T-cell (primary cell): Measurements from ENCODE around the gene JAG1. TPM values are rescaled to one million over a fixed set of nuclear protein-coding genes. Genes with fewer than 3 reads are reported as not detected.

Experiments used
- ATAC-seq, 4 experiments: fragments of 200-7000 bp in 3 of 4; fragments of 150-1000 bp in 1 of 4; cut with Tn5 transposase; replicated peaks in 1 of 4; 1 replicate in 3 of 4; 2 replicates in 1 of 4; pipeline ENCODE4 v1.10.0; 2021; ENCODE audit warnings: moderate library complexity in 3 of 4, mild to moderate bottlenecking in 2 of 4, moderate number of reproducible peaks in 1 of 4
- CTCF ChIA-PET, 2 donors: fragments of 300-600 bp; sonication (Branson Sonifier 250); formaldehyde crosslinking; loops; one replicate each; lab custom pipeline; 2022; ENCODE audit warnings: antibody characterized with exemption in 2 of 2; lab: Charles Lee
- POLR2A ChIA-PET, 2 donors: fragments of 300-600 bp; sonication (Branson Sonifier 250); formaldehyde crosslinking; loops; one replicate each; lab custom pipeline; 2022; ENCODE audit warnings: antibody characterized with exemption in 2 of 2; lab: Charles Lee
- DNase-seq, 35 experiments: peaks; one replicate each; pipeline versions ENCODE4 v3.0.0 to v3.0.0-alpha.2; 2013 to 2023
- H3K27ac ChIP-seq: one replicate; pipeline ENCODE4 v1.5.1; 2013; ENCODE audit warnings: low read length
- H3K27me3 ChIP-seq, 2 experiments: replicated peaks in 1 of 2; 1 replicate in 1 of 2; 2 replicates in 1 of 2; pipeline versions ENCODE4 v1.6.1 to v1.7.0; 2013; ENCODE audit warnings: low read length in 1 of 2, mixed read lengths in 1 of 2; ENCODE audit not compliant: control insufficient read depth in 2 of 2, insufficient read depth in 2 of 2; ENCODE audit errors: extremely low read depth in 1 of 2
- H3K36me3 ChIP-seq, 2 donors: 1 replicate in 1 of 2; 2 replicates in 1 of 2; pipeline versions ENCODE4 v1.6.1 to v1.7.0; 2013; ENCODE audit warnings: low read length in 1 of 2; ENCODE audit not compliant: control insufficient read depth in 2 of 2, insufficient read depth in 1 of 2; ENCODE audit errors: extremely low read depth in 1 of 2
- H3K4me1 ChIP-seq, 2 experiments: 1 replicate in 1 of 2; 2 replicates in 1 of 2; pipeline versions ENCODE4 v1.6.1 to v1.7.0; 2013; ENCODE audit warnings: low read length in 2 of 2, mixed read lengths in 1 of 2; ENCODE audit not compliant: insufficient read depth in 2 of 2, control insufficient read depth in 1 of 2; ENCODE audit errors: extremely low read depth in 1 of 2
- H3K4me3 ChIP-seq, 2 donors: 1 replicate in 1 of 2; 2 replicates in 1 of 2; pipeline versions ENCODE4 v1.5.1 to v1.7.0; 2013; ENCODE audit warnings: mild to moderate bottlenecking in 2 of 2, low read length in 1 of 2, moderate library complexity in 1 of 2; ENCODE audit not compliant: control insufficient read depth in 1 of 2; ENCODE audit errors: extremely low read depth in 1 of 2
- H3K9me3 ChIP-seq: 2 replicates; pipeline ENCODE4 v1.7.0; 2013
- H3K27ac Mint-ChIP-seq, 2 donors: one replicate each; pipeline ENCODE4 v1.8.0; 2020 to 2021; ENCODE audit warnings: mild to moderate bottlenecking in 2 of 2, mixed read lengths in 2 of 2
- H3K27me3 Mint-ChIP-seq, 2 donors: one replicate each; pipeline ENCODE4 v1.8.0; 2021 to 2022; ENCODE audit warnings: mixed read lengths in 2 of 2
- H3K36me3 Mint-ChIP-seq: one replicate; pipeline ENCODE4 v1.8.0; 2021; ENCODE audit warnings: mixed read lengths
- H3K4me1 Mint-ChIP-seq, 3 donors: one replicate each; pipeline ENCODE4 v1.8.0; 2020 to 2022; ENCODE audit warnings: mixed read lengths in 3 of 3, mild to moderate bottlenecking in 1 of 3
- H3K4me3 Mint-ChIP-seq, 3 donors: one replicate each; pipeline ENCODE4 v1.8.0; 2020 to 2022; ENCODE audit warnings: mild to moderate bottlenecking in 3 of 3, mixed read lengths in 3 of 3, moderate library complexity in 3 of 3
- H3K9me3 Mint-ChIP-seq, 3 donors: one replicate each; pipeline ENCODE4 v1.8.0; 2020 to 2022; ENCODE audit warnings: mixed read lengths in 3 of 3
- WGBS: methylation state at CpG from one replicate; pipeline ENCODE4 v1.1.5; 2013; ENCODE audit warnings: missing lambda C conversion rate; ENCODE audit not compliant: insufficient coverage; 5-methylcytosine and 5-hydroxymethylcytosine counted together
- total RNA-seq, 35 experiments: library from RNA in 6 of 35; stranded (reverse) in 6 of 35; fragments of 120-200 nt in 1 of 35; gene quantifications; one replicate each; pipeline versions ENCODE4 v1.2.1 to v1.2.4 and lab custom pipeline; 2013 to 2026

Gene JAG1
- total RNA-seq, 5 donors from 2014 or later (not counting 1 experiment from before 2014, with no cell fraction given) = 0.12 to 1.1 (median 0.56) TPM

- H3K36me3 Mint-ChIP-seq = no peaks in the 10 kb centered on the region
- H3K4me1 Mint-ChIP-seq = peaks cover 0 to 3% (median 0%) of the 10 kb centered on the region in 3 donors
- ChIA-PET POLR2A (no interaction called here), CTCF (no interaction called here)
- no peak for DNase-seq
- H3K36me3 ChIP-seq = no peaks in the 10 kb centered on the region
- no peak overlapping the region for H3K27ac ChIP-seq
- H3K4me3 Mint-ChIP-seq = no peak overlapping the region
- 97% methylated on average over 5 of the region's 7 CpGs for WGBS
- no peak for ATAC-seq
- H3K27me3 Mint-ChIP-seq = no peaks in the 10 kb centered on the region
- H3K27ac Mint-ChIP-seq = no peak overlapping the region
- peaks cover 0 to 9% of the 10 kb centered on the region in 2 experiments for H3K27me3 ChIP-seq
- H3K9me3 ChIP-seq = no peaks in the 10 kb centered on the region
- H3K4me1 ChIP-seq = peaks cover 0 to 2% of the 10 kb centered on the region in 2 experiments
- H3K9me3 Mint-ChIP-seq = no peaks in the 10 kb centered on the region
- no peak overlapping the region for H3K4me3 ChIP-seq
These were observed 30.3 kb downstream of the JAG1 start for GRCh38 chr20:10643560-10643873.

GRCh38 chr20:10642856-10643559, 30.8 kb downstream of the JAG1 start:
- H3K36me3 Mint-ChIP-seq = no peaks in the 10 kb centered on the region
- peaks cover 0 to 3% (median 0%) of the 10 kb centered on the region in 3 donors for H3K4me1 Mint-ChIP-seq
- ChIA-PET POLR2A (no interaction called here), CTCF (no interaction called here)
- DNase-seq = no peak
- H3K4me3 Mint-ChIP-seq = no peak overlapping the region
- Histone ChIP-seq H3K27ac (no peak overlapping the region), H3K4me3 (no peak overlapping the region), H3K27me3 (peaks cover 0 to 9% of the 10 kb centered on the region in 2 experiments), H3K36me3 (no peaks in the 10 kb centered on the region), H3K4me1 (peaks cover 0 to 2% of the 10 kb centered on the region in 2 experiments), H3K9me3 (no peaks in the 10 kb centered on the region)
- ATAC-seq = no peak
- no peak overlapping the region for H3K27ac Mint-ChIP-seq
- no peaks in the 10 kb centered on the region for H3K9me3 Mint-ChIP-seq
- H3K27me3 Mint-ChIP-seq = no peaks in the 10 kb centered on the region
- WGBS = 100% methylated on average over 1 of the region's 4 CpGs

GRCh38 chr20:10641893-10642292, 31.9 kb downstream of the JAG1 start:
- Histone ChIP-seq H3K9me3 (no peaks in the 10 kb centered on the region), H3K4me3 (no peak overlapping the region), H3K27ac (no peak overlapping the region), H3K4me1 (peaks cover 0 to 2% of the 10 kb centered on the region in 2 experiments), H3K36me3 (no peaks in the 10 kb centered on the region), H3K27me3 (peaks cover 0 to 4% of the 10 kb centered on the region in 2 experiments)
- ATAC-seq = no peak
- 100% methylated on average over 1 of the region's 7 CpGs for WGBS
- no peaks in the 10 kb centered on the region for H3K9me3 Mint-ChIP-seq
- peaks cover 0 to 3% (median 0%) of the 10 kb centered on the region in 3 donors for H3K4me1 Mint-ChIP-seq
- no peak overlapping the region for H3K4me3 Mint-ChIP-seq
- H3K27me3 Mint-ChIP-seq = no peaks in the 10 kb centered on the region
- ChIA-PET CTCF (no interaction called here), POLR2A (no interaction called here)
- no peak for DNase-seq
- no peaks in the 10 kb centered on the region for H3K36me3 Mint-ChIP-seq
- H3K27ac Mint-ChIP-seq = no peak overlapping the region

GRCh38 chr20:10641467-10641866, 32.3 kb downstream of the JAG1 start:
- no peak overlapping the region for H3K4me3 Mint-ChIP-seq
- peaks cover 0 to 2% of the 10 kb centered on the region in 2 experiments for H3K4me1 ChIP-seq
- ChIA-PET POLR2A (no interaction called here), CTCF (no interaction called here)
- H3K27me3 ChIP-seq = peaks cover 0 to 4% of the 10 kb centered on the region in 2 experiments
- no peaks in the 10 kb centered on the region for H3K36me3 ChIP-seq
- no peaks in the 10 kb centered on the region for H3K9me3 Mint-ChIP-seq
- no peak for DNase-seq
- no peaks in the 10 kb centered on the region for H3K27me3 Mint-ChIP-seq
- 94% methylated on average over 11 of the region's 12 CpGs for WGBS
- H3K27ac Mint-ChIP-seq = no peak overlapping the region
- no peak overlapping the region for H3K4me3 ChIP-seq
- peaks cover 3% of the 10 kb centered on the region for H3K36me3 Mint-ChIP-seq
- ATAC-seq = no peak
- H3K4me1 Mint-ChIP-seq = peaks cover 0 to 3% (median 0%) of the 10 kb centered on the region in 3 donors
- no peak overlapping the region for H3K27ac ChIP-seq
- H3K9me3 ChIP-seq = no peaks in the 10 kb centered on the region

- H3K27ac ChIP-seq = no peak overlapping the region
- H3K4me1 ChIP-seq = peaks cover 0 to 2% of the 10 kb centered on the region in 2 experiments
- Mint-ChIP-seq H3K27me3 (no peaks in the 10 kb centered on the region), H3K36me3 (peaks cover 3% of the 10 kb centered on the region), H3K4me3 (no peak overlapping the region), H3K4me1 (peaks cover 0 to 3% (median 0%) of the 10 kb centered on the region in 3 donors), H3K27ac (no peak overlapping the region), H3K9me3 (no peaks in the 10 kb centered on the region)
- no peak overlapping the region for H3K4me3 ChIP-seq
- 100% methylated on average over 2 of the region's 12 CpGs for WGBS
- ChIA-PET CTCF (no interaction called here), POLR2A (no interaction called here)
- H3K9me3 ChIP-seq = no peaks in the 10 kb centered on the region
- H3K27me3 ChIP-seq = peaks cover 0 to 4% of the 10 kb centered on the region in 2 experiments
- ATAC-seq = no peak
- DNase-seq = no peak
- H3K36me3 ChIP-seq = no peaks in the 10 kb centered on the region
These were observed 32.9 kb downstream of the JAG1 start for GRCh38 chr20:10640897-10641296.

GRCh38 chr20:10639737-10640556, 33.9 kb downstream of the JAG1 start:
- Mint-ChIP-seq H3K4me3 (no peak overlapping the region), H3K36me3 (peaks cover 3% of the 10 kb centered on the region), H3K27ac (no peak overlapping the region), H3K9me3 (no peaks in the 10 kb centered on the region), H3K27me3 (no peaks in the 10 kb centered on the region), H3K4me1 (peaks cover 0 to 3% (median 0%) of the 10 kb centered on the region in 3 donors)
- no peak for ATAC-seq
- 89% methylated on average over 17 of the region's 18 CpGs for WGBS
- Histone ChIP-seq H3K27ac (no peak overlapping the region), H3K27me3 (peaks cover 0 to 2% of the 10 kb centered on the region in 2 experiments), H3K9me3 (no peaks in the 10 kb centered on the region), H3K36me3 (no peaks in the 10 kb centered on the region), H3K4me3 (no peak overlapping the region), H3K4me1 (peaks cover 0 to 2% of the 10 kb centered on the region in 2 experiments)
- CTCF ChIA-PET = interaction anchor here in 1 of 2 donors (0.6 kb wide), 1 partner anchor 1236 kb away, joined by 9 read pairs; no protein-coding TSS in a partner anchor
- DNase-seq = no peak
- POLR2A ChIA-PET = no interaction called here
